Umbilical cord (tissue), 2 donors: ENCODE results near the gene FKBP5. TPM values are rescaled to one million over a fixed set of nuclear protein-coding genes. Genes with fewer than 3 reads are reported as not detected.
A peak's percentile ranks its signal among the peaks of the same experiment; 100 is the strongest.
"Not testable (repeated sequence)": the region's sequence is repeated elsewhere in the genome, so short reads cannot be mapped to it uniquely, and the experiment has no call there.

Source experiments
- DNase-seq: peaks from one replicate; pipeline ENCODE4 v3.0.0-alpha.2; 2015; ENCODE audit warnings: low spot score
- total RNA-seq: library from RNA; depleted of rRNA; stranded (reverse); fragments of >200 nt; gene quantifications from one replicate; pipeline ENCODE4 v1.2.3, GENCODE V29; 2014; ENCODE audit warnings: low replicate concordance; ENCODE audit not compliant: insufficient read depth

Gene FKBP5
- total RNA-seq, 1 donor from 2014 or later = 21.7 TPM

DNA sequence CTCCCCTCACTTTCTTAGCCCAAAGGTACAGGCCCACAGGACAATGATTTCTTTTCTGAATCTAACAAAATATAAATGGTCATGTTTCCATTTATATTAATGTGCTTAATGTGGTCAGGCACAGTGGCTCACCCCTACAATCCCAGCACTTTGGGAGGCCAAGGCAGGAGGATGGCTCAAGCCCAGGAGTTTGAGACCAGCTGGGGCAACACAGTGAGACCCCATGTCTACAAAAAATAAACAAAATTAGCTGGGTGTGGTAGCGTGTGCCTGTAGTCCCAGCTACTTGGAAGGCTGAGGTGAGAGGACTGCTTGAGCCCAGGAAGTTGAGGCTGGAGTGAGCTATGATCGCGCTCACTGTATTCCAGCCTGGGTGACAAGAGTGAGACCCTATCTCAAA is 98.8 kb downstream of the FKBP5 start:
- no peak for DNase-seq

GRCh38 chr6:35589201-35589739 is 99.4 kb downstream of the FKBP5 start:
- no peak for DNase-seq

DNA sequence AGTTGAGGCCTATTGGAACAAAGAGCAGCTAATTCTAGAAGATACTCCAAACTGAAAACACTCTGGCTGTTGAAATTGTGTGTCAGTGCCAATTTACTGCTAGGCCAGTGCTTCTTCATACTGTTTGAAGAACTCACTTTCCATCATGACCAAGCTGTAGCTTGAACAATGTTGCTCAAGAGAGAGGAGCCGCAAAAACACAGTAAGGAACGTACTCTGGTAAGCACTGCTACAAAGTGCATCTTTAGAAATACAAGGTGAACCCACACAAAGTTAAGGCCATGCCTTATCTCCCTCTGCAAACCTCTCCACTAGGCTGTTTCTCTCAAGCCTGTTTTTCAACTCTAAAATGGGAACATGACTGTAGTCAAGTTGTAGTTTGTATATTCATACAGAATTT is 101.5 kb downstream of the FKBP5 start:
- DNase-seq = no peak

GRCh38 chr6:35586542-35586941 is 102.2 kb downstream of the FKBP5 start:
- DNase-seq = no peak

GRCh38 chr6:35585658-35586057 is 103.1 kb downstream of the FKBP5 start:
- DNase-seq = no peak

DNA sequence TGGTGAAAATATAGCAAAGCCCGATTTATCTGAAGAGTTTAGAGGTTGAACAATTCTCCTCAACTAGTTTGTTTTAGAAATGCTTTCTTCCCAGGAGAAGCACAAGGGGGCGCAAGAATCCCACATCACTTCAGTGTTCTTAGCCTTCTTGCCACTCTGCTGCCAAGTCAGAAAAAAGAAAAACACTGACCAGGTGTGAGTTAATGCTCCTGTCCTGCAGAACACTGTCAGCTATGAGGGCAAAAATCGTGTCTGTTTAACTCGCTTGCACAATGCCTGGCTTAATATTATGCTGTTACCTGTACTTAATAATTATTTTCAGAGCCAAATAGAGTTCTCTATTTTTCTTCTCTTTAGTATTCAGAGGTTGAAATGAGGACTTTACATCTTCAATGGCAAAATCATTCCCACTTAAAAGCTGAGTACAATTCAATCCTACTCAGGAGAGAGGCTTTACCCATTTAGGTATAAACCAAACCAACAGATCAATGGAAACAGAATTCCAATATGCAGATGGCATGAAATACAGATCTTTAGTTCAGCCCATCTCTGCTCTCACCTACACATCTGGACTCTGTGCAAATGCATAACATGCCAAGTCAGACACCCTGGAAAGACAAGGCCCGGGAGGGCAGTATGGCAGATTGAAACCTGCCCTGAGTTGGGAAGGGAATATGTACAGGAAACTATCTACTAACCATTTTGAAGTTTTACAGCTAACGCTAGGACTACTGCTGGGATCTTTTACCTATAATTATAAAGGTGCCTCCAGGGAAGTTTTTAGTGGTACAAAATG is 104.6 kb downstream of the FKBP5 start:
- peak; percentile 84 for DNase-seq

DNA sequence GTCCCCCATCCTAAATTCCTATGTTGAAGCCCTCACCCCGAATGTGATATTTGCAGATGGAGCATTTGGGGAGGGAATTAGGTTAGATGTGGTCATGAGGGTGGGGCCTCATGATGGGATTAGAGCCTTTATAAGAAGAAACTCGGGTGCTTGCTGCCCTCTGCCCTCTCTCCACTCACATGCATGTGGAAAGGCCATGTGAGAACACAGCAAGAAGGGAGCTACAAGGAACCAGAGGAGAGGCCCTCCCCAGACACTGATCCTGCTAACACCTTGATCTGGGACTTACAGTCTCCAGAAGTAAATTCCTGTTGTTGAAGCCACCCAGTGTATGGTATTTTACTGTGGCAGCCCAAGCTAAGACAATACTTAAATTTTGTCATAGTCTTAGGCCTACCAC is 106.4 kb downstream of the FKBP5 start:
- DNase-seq = peak; percentile 19

- DNase-seq = no peak
Measured at GRCh38 chr6:35581633-35582032, 107.1 kb downstream of the FKBP5 start.

GRCh38 chr6:35580836-35581235 is 107.9 kb downstream of the FKBP5 start:
- DNase-seq = no peak

DNA sequence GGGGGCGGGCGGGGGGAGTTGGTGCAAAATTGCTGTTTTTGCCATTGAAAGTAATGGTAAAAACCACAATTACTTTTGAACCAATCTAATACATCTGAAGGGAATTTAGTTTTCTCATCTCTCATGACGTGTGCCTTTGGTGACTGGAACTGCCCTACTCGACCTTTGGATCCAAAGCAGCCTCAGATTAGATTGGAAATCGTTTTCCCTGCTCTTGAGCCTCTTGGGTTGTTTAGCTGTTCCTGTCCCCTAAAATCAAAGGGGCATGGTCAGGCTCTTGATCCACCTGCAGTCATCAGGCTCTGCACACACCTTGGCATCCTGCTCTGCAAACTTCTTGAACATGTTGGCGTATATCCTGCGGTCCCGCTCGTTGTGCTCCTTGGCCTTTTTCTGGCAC is 112.0 kb downstream of the FKBP5 start:
- DNase-seq = no peak

GRCh38 chr6:35573495-35574110 is 115.1 kb downstream of the FKBP5 start:
- no peak for DNase-seq

- DNase-seq = not testable (repeated sequence)
Measured at GRCh38 chr6:35570885-35571330, 117.8 kb downstream of the FKBP5 start.

GRCh38 chr6:35569011-35569461 is 119.7 kb downstream of the FKBP5 start:
- no peak for DNase-seq

DNA sequence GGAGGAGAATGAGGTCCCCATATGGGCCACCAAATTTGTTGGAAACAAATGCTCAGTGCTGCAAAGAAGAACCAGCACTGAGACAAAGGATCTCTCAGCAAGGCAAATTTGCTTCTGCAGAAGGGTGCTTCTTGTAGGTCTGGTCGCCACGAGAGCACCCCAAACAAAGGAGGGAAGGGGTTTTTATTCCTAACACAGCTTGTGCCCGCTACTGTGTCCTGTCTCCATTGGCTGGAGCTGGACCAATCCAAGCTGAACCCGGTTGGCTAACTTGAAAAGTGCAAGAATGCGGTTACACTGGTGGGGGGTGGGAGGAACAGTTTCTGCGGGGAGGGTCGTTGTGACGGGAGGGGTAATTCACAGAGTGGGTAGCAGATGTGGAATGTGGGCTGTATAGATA is 121.9 kb downstream of the FKBP5 start:
- DNase-seq = no peak

- no peak for DNase-seq
Measured at GRCh38 chr6:35564733-35565132, 124.0 kb downstream of the FKBP5 start.

GRCh38 chr6:35562060-35562459 is 126.7 kb downstream of the FKBP5 start:
- DNase-seq = no peak

GRCh38 chr6:35561113-35561512 is 127.6 kb downstream of the FKBP5 start:
- no peak for DNase-seq

DNA sequence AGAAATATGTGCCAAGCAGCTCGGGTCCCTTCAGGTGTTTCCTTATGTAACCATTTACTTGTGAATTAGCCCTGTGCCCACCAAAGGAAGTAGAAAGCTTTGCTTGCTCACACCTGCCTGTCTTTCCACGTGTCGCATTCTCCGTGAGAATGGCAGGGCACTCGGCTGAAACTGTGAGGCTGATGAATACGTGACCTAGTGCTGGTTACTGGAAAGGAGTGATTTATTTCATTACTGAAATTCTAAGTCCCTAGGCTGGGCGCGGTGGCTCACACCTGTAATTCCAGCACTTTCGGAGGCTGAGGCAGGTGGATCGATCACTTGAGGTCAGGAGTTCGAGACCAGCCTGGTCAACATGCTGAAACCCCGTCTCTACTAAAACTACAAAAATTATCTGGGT is 130.1 kb downstream of the FKBP5 start:
- no peak for DNase-seq

GRCh38 chr6:35557239-35557638 is 131.5 kb downstream of the FKBP5 start:
- DNase-seq = no peak

DNA sequence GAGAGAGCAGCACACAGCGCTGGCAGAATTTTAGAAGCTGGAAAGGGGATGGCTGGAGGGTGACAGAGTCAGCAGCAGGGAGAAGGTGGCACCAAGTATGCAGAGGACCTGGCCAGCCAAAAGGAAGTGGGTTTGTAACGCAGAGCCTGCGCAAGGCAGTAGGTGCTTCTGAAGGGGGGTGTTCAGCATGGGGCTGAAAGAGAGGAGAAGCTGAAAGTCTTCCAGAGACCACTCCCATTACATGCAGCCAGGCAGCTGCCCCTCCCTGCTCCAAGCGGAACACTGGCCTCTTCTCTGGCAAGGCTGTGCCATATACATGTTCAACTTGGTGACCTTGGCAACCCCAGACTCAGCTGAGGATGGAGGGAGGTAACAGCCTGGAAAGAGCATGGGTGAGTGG is 133.9 kb downstream of the FKBP5 start:
- DNase-seq = no peak

- no peak for DNase-seq
Measured at GRCh38 chr6:35553315-35553714, 135.4 kb downstream of the FKBP5 start.

DNA sequence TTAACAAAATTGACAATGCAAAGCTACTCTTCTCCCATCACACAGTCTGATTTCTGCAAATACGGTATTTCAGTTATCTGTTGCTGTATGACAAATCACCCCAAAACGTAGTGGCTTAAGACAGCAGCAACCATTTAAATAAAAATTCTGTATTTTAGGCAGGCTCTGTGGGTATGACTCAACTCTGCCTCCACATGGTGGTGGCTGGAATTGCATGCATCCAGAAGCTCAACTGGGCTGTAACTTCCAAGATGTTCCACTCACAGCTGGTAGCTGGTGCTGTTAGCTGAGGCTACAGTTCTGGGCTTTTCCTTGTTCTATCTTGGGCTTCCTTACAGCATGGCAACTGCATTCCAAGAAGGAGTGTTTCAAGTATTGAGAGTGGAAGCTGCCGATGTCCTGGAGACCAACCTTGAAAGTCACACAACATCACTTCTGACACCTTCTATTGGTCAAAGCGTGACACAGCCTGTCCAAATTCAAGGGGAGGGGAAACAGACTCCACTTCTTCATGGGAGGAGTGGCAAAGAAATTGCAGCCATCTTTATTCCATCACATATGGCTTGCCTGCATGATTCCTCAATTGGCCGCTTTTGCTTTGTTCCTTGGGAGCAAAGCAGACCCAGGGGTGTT is 136.3 kb downstream of the FKBP5 start:
- DNase-seq = no peak
